Ovary (tissue), 9 donors: ENCODE data around the gene SLC37A4. TPM values are rescaled to one million over a fixed set of nuclear protein-coding genes. Genes with fewer than 3 reads are reported as not detected.
A peak's percentile ranks its signal among the peaks of the same experiment; 100 is the strongest.

ENCODE experiments used
- DNase-seq, 5 donors: peaks; one replicate each; pipeline ENCODE4 v3.0.0-alpha.2; 2019 to 2020
- H3K27ac ChIP-seq, 2 donors: fragments of 200-600 bp; one replicate each; pipeline versions ENCODE4 v1.5.1 to v1.8.0; 2019 to 2022
- H3K27me3 ChIP-seq: fragments of 200-600 bp; one replicate; pipeline ENCODE4 v1.8.0; 2022
- H3K36me3 ChIP-seq: fragments of 200-600 bp; sonication (generic); one replicate; pipeline ENCODE4 v1.5.1; 2019
- H3K4me1 ChIP-seq: one replicate; pipeline ENCODE4 v1.8.1; 2013; ENCODE audit warnings: mild to moderate bottlenecking, moderate library complexity; ENCODE audit not compliant: insufficient read depth
- H3K4me3 ChIP-seq: fragments of 200-600 bp; sonication (generic); one replicate; pipeline ENCODE4 v1.5.1; 2017
- H3K9me3 ChIP-seq, 2 donors: fragments of 200-600 bp in 1 of 2; sonication (generic) in 1 of 2; one replicate each; pipeline versions ENCODE4 v1.5.1 to v1.8.1; 2013 to 2019; ENCODE audit warnings: mild to moderate bottlenecking in 1 of 2, moderate library complexity in 1 of 2
- EP300 ChIP-seq: sonication (generic); formaldehyde crosslinking; IDR thresholded peaks from one replicate; pipeline ENCODE4 v1.6.1; 2017; ENCODE audit warnings: antibody characterized with exemption
- POLR2A ChIP-seq: fragments of 450-650 bp; IDR thresholded peaks from one replicate; pipeline ENCODE4 v1.6.1; 2017; ENCODE audit warnings: antibody characterized with exemption, mild to moderate bottlenecking, moderate library complexity
- WGBS, 3 donors: extraction: QIAGEN DNeasy Blood & Tissue Kit in 1 of 3; methylation state at CpG; one replicate each; pipeline versions ENCODE4 v1.1.5 to v1.1.7; 2013 to 2017; 5-methylcytosine and 5-hydroxymethylcytosine counted together
- intact Hi-C, 4 donors: fragments of 100-400 bp; cut with DNase I; formaldehyde crosslinking; loops; one replicate each; pipeline versions ENCODE4 v1.11.0 to v1.15.1; 2022 to 2023
- polyA plus RNA-seq, 2 donors: library from polyadenylated mRNA; stranded (reverse); fragments of 200-250 nt in 1 of 2; fragments of 350-450 nt in 1 of 2; fragmentation: Illumina TruSeq in 1 of 2; extraction: RNeasy Lipid Tissue Mini Kit (QIAGEN cat#74804) in 1 of 2; gene quantifications; one replicate each; pipeline ENCODE4 v1.2.3, GENCODE V29; 2013 to 2014
- total RNA-seq, 7 donors: library from RNA; depleted of rRNA in 2 of 7; stranded (reverse); fragments of >200 nt in 2 of 7; fragmentation: NEBNext Ultra II Directional in 3 of 7; extraction: Animal tissue kit (Norgen Biotek cat#: 25700) in 3 of 7; gene quantifications; one replicate each; pipeline versions ENCODE4 v1.1.0 to v1.2.4, GENCODE V29; 2016 to 2023
- TF ChIP-seq, protein P1 (sequence below), 3 donors: fragments of 450-650 bp in 2 of 3; fragments of 200-600 bp in 1 of 3; IDR thresholded peaks; one replicate each; pipeline versions ENCODE4 v1.5.1 to v1.8.0; 2016 to 2022; ENCODE audit warnings: antibody characterized with exemption in 3 of 3, mild to moderate bottlenecking in 1 of 3
- donor health status: DM: no; HTN: no; CAD: no; lungs with moderate emphysema.
- donor health status: DM: no; HTN: no; CAD: no.
- donor health status: Bipolar disorder and iron deficiency.
- donor health status: DM: yes; HTN: yes; CAD: no.
- donor health status: DM: no; HTN: no; CAD: no.
- donor health status: DM: yes; HTN: yes; CAD: no.

The SLC37A4 gene
- total and polyA plus RNA-seq, 9 donors = 10.5 to 38.1 (median 13.2) TPM

DNA sequence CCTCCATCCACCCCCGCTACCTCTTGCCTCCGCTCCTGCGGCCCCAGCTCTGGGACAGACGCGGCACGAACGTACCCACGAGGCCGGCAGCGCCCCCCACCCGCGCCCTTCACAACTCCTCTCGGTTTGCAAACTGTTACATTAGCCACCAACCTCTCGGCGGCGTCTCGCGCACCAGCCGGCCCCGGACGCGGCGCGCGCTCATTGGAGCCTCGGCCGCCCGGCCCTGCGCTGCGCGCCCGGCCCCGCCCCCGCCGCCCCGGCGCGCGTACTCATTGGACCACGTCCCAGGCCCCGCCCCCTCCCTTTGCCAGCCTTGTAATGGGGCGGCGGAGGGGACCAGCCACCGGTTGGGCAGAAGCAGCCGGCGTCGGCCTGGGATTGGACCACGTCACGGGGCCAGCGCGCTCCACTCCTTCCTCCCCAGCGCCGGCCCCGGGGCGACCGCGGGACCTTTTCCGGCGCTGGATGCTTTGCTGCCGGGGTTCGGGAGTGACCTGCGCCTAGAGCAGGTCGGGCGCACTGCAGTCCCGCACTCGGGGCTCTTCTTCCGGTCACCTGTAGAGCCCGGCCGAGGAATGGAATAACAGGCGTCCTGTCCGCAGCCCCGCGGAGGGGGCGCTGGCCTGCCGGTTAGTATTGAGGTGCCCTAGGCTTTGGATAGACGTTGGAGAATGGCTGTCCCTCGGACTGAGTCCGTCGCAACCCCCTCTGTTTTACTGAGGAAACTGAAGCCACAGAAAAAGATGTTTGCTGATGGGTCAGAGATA is 26.5 kb upstream of the SLC37A4 start, which contains the start of gene HYOU1:
Gene HYOU1 (minus strand): TSS at position 206 of the 770 bp plus-strand sequence. CDS start 1,045 bp downstream, outside the sequence.
- Histone ChIP-seq H3K4me3 (peak within 1 kb of the TSS; percentile 73), H3K27ac (peak within 1 kb of the TSS; percentile 34 to 67), H3K36me3 (no peaks in the 10 kb centered on the region), H3K4me1 (peaks cover 4% of the 10 kb centered on the region), H3K27me3 (no peaks in the 10 kb centered on the region), H3K9me3 (no peaks in the 10 kb centered on the region)
- intact Hi-C loops = no loop called here
- 1% methylated on average over 55 to 79 of the region's 79 CpGs for WGBS, 3 donors
- no peak for TF ChIP-seq EP300
- TF ChIP-seq POLR2A = peak; percentile 81
- TF ChIP-seq, protein P1, sequence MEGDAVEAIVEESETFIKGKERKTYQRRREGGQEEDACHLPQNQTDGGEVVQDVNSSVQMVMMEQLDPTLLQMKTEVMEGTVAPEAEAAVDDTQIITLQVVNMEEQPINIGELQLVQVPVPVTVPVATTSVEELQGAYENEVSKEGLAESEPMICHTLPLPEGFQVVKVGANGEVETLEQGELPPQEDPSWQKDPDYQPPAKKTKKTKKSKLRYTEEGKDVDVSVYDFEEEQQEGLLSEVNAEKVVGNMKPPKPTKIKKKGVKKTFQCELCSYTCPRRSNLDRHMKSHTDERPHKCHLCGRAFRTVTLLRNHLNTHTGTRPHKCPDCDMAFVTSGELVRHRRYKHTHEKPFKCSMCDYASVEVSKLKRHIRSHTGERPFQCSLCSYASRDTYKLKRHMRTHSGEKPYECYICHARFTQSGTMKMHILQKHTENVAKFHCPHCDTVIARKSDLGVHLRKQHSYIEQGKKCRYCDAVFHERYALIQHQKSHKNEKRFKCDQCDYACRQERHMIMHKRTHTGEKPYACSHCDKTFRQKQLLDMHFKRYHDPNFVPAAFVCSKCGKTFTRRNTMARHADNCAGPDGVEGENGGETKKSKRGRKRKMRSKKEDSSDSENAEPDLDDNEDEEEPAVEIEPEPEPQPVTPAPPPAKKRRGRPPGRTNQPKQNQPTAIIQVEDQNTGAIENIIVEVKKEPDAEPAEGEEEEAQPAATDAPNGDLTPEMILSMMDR (IDR thresholded peaks at IDR 0.05) = peak in 2 of 3 donors; percentile 37 to 50
- peak; percentile 97 to 99 (median 98) for DNase-seq

GRCh38 chr11:119056421-119056999 is 25.8 kb upstream of the SLC37A4 start:
- peak overlapping the region; percentile 73 for H3K4me3 ChIP-seq
- H3K9me3 ChIP-seq = no peaks in the 10 kb centered on the region
- 1% methylated on average over 38 to 48 of the region's 48 CpGs for WGBS, 3 donors
- intact Hi-C loops = no loop called here
- H3K27me3 ChIP-seq = no peaks in the 10 kb centered on the region
- no peak for TF ChIP-seq POLR2A
- TF ChIP-seq, protein P1 (IDR thresholded peaks at IDR 0.05) = no peak
- TF ChIP-seq EP300 = no peak
- peaks cover 4% of the 10 kb centered on the region for H3K4me1 ChIP-seq
- peak overlapping the region; percentile 34 to 67 for H3K27ac ChIP-seq
- H3K36me3 ChIP-seq = no peaks in the 10 kb centered on the region
- peak; percentile 24 to 59 (median 56) for DNase-seq

DNA sequence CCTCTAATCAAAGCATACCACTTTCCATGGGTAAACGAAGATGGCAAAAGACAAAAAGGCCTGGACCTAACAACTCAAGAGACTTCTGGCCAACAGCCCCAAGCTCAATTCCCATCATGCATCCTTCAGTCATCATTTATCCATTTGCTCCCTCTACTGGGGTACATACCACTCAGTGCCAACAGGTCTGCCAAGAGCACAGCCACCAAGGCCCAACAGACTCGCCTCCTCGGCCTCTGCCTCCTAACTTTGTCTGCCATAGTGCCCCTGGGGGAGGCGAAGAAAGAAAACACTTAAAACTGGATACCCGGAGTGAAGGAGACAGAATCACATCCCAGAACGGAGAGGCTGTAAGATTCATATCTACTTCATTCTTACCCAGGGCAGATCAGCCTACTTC is 25.2 kb upstream of the SLC37A4 start:
- Histone ChIP-seq H3K36me3 (no peaks in the 10 kb centered on the region), H3K4me1 (peaks cover 4% of the 10 kb centered on the region), H3K9me3 (no peaks in the 10 kb centered on the region), H3K4me3 (peak overlapping the region; percentile 73), H3K27me3 (no peaks in the 10 kb centered on the region), H3K27ac (peak overlapping the region in 1 of 2 donors; percentile 34)
- TF ChIP-seq EP300 = no peak
- TF ChIP-seq, protein P1 (IDR thresholded peaks at IDR 0.05) = no peak
- WGBS, 3 donors = 26 to 39% (median 37%) methylated on average over 6 of the region's 6 CpGs
- no peak for DNase-seq
- intact Hi-C loops = no loop called here

- whole genome bisulfite sequencing, 3 donors = 93 to 96% (median 96%) methylated on average over 10 of the region's 10 CpGs
- no peaks in the 10 kb centered on the region for H3K36me3 ChIP-seq
- DNase-seq = no peak
- H3K27me3 ChIP-seq = no peaks in the 10 kb centered on the region
- H3K27ac ChIP-seq = no peak overlapping the region
- H3K4me3 ChIP-seq = no peak overlapping the region
- peaks cover 4% of the 10 kb centered on the region for H3K4me1 ChIP-seq
- TF ChIP-seq EP300 = no peak
- no peak for TF ChIP-seq POLR2A
- H3K9me3 ChIP-seq = no peaks in the 10 kb centered on the region
- intact Hi-C loops = no loop called here
Measured at GRCh38 chr11:119054418-119054817, 23.7 kb upstream of the SLC37A4 start.
